Glutamatergic neuron (in vitro differentiated cells): ENCODE measurements around the gene PLA2G2E. TPM values are rescaled to one million over a fixed set of nuclear protein-coding genes. Genes with fewer than 3 reads are reported as not detected.
A peak's percentile ranks its signal among the peaks of the same experiment; 100 is the strongest.

Source experiments
- DNase-seq: peaks from one replicate; pipeline ENCODE4 v3.0.0; 2022
- H3K27ac Mint-ChIP-seq: one replicate; pipeline ENCODE4 v1.8.0; 2020; ENCODE audit warnings: mild to moderate bottlenecking, mixed read lengths, inconsistent platforms; ENCODE audit not compliant: unreplicated experiment
- H3K27me3 Mint-ChIP-seq: one replicate; pipeline ENCODE4 v1.8.0; 2020; ENCODE audit warnings: mild to moderate bottlenecking, moderate library complexity, mixed read lengths, inconsistent platforms; ENCODE audit not compliant: unreplicated experiment
- H3K36me3 Mint-ChIP-seq: one replicate; pipeline ENCODE4 v1.8.0; 2020; ENCODE audit warnings: mild to moderate bottlenecking, mixed read lengths, inconsistent platforms; ENCODE audit not compliant: unreplicated experiment
- H3K4me1 Mint-ChIP-seq: one replicate; pipeline ENCODE4 v1.8.0; 2020; ENCODE audit warnings: mild to moderate bottlenecking, low read depth, mixed read lengths, inconsistent platforms; ENCODE audit not compliant: unreplicated experiment
- H3K4me3 Mint-ChIP-seq: one replicate; pipeline ENCODE4 v1.8.0; 2020; ENCODE audit warnings: mild to moderate bottlenecking, mixed read lengths, inconsistent platforms; ENCODE audit not compliant: unreplicated experiment
- H3K9me3 Mint-ChIP-seq: one replicate; pipeline ENCODE4 v1.8.0; 2020; ENCODE audit warnings: mild to moderate bottlenecking, moderate library complexity, mixed read lengths, inconsistent platforms; ENCODE audit not compliant: unreplicated experiment
- CTCF ChIP-seq: fragments of 200-600 bp; sonication (generic); IDR thresholded peaks from one replicate; pipeline ENCODE4 v1.5.0; 2021; ENCODE audit not compliant: partially characterized antibody, unreplicated experiment
- long read RNA-seq: library from polyadenylated mRNA; unstranded; transcript quantifications from one replicate; pipeline ENCODE4 v2.0.0, GENCODE V29; 2020; ENCODE audit not compliant: unreplicated experiment
- total RNA-seq: library from RNA; stranded (reverse); fragmentation: NEBNext Ultra II Directional; extraction: Animal tissue kit (Norgen Biotek cat#: 25700); gene quantifications from one replicate; pipeline ENCODE4 v1.2.1, GENCODE V29; 2021; ENCODE audit not compliant: unreplicated experiment

PLA2G2E gene
- total RNA-seq = not detected
- long read RNA-seq = 0 reads

- Mint-ChIP-seq H3K4me3 (no peak within 1 kb of the TSS), H3K4me1 (no peaks in the 10 kb centered on the region), H3K36me3 (no peaks in the 10 kb centered on the region), H3K27me3 (peaks cover 2% of the 10 kb centered on the region), H3K27ac (no peak within 1 kb of the TSS), H3K9me3 (no peaks in the 10 kb centered on the region)
- TF ChIP-seq CTCF = no peak
- peak; percentile 55 for DNase-seq
These were observed at the start of gene PLA2G2E for GRCh38 chr1:19923137-19923952. TSS of gene PLA2G2E (minus strand) at chr1:19923617. CDS start at chr1:19923559, 58 bp downstream.

GRCh38 chr1:19971664-19972063 lies 48.2 kb upstream of the PLA2G2E start:
- Mint-ChIP-seq H3K27me3 (no peaks in the 10 kb centered on the region), H3K4me1 (peaks cover 2% of the 10 kb centered on the region), H3K36me3 (no peaks in the 10 kb centered on the region), H3K9me3 (no peaks in the 10 kb centered on the region), H3K4me3 (no peak overlapping the region), H3K27ac (no peak overlapping the region)
- no peak for DNase-seq
- no peak for TF ChIP-seq CTCF

- Mint-ChIP-seq H3K9me3 (peaks cover 2% of the 10 kb centered on the region), H3K4me3 (no peak overlapping the region), H3K27ac (no peak overlapping the region), H3K36me3 (peaks cover 4% of the 10 kb centered on the region), H3K27me3 (no peaks in the 10 kb centered on the region), H3K4me1 (peaks cover 2% of the 10 kb centered on the region)
- no peak for DNase-seq
- TF ChIP-seq CTCF = no peak
These were observed 46.7 kb upstream of the PLA2G2E start for GRCh38 chr1:19969898-19970660.

GRCh38 chr1:19967808-19968207 lies 44.4 kb upstream of the PLA2G2E start:
- Mint-ChIP-seq H3K4me1 (peaks cover 2% of the 10 kb centered on the region), H3K27ac (no peak overlapping the region), H3K4me3 (no peak overlapping the region), H3K9me3 (peaks cover 6% of the 10 kb centered on the region), H3K27me3 (peaks cover 2% of the 10 kb centered on the region), H3K36me3 (peaks cover 18% of the 10 kb centered on the region)
- TF ChIP-seq CTCF = no peak
- no peak for DNase-seq
